K562 (cell line): ENCODE measurements around the gene DDX51. TPM values are rescaled to one million over a fixed set of nuclear protein-coding genes. Genes with fewer than 3 reads are reported as not detected.

Experiments
- ATAC-seq: fragments of 200-7000 bp; cut with Tn5 transposase; 3 replicates; pipeline ENCODE4 v1.9.1; 2020; ENCODE audit warnings: moderate library complexity
- BruUV-seq: library from RNA; stranded (reverse); fragments of 400-500 nt; replicated peaks from 2 replicates; lab custom pipeline; 2021; lab: Mats Ljungman, UMichigan
- CTCF ChIA-PET: fragments of 300-600 bp; formaldehyde crosslinking; extraction: SDS; loops from one replicate; lab custom pipeline; 2021; ENCODE audit warnings: low intra/inter-chr PET ratio; lab: Yijun Ruan, JAX
- POLR2A ChIA-PET: fragments of 300-600, 350-650 bp; sonication (Branson Sonifier 250); formaldehyde crosslinking; extraction: SDS; loops from one replicate; lab custom pipeline; 2021; ENCODE audit warnings: antibody characterized with exemption, inconsistent platforms; lab: Yijun Ruan, JAX
- DNase-seq, 4 experiments: peaks; one replicate each; pipeline versions ENCODE4 v3.0.0 to v3.0.0-alpha.2; 2011 to 2018; ENCODE audit warnings: low spot score in 3 of 4, mixed read lengths in 3 of 4; ENCODE audit errors: extremely low read depth in 1 of 4
- FAIRE-seq: peaks from 2 replicates; lab custom pipeline; 2011; peaks lifted over from hg19 to GRCh38; lab: Jason Lieb, UNC
- H2AFZ ChIP-seq: 2 replicates; pipeline ENCODE4 v1.6.0; 2011; ENCODE audit warnings: low read depth, low read length, control low read depth, inconsistent platforms
- H3K27ac ChIP-seq: fragments of 200-600 bp; 3 replicates; pipeline ENCODE4 v1.8.0; 2011; ENCODE audit warnings: low read depth, mild to moderate bottlenecking, control low read depth, inconsistent platforms, low read length, moderate library complexity, mixed read lengths; ENCODE audit errors: extremely low read depth
- H3K27me3 ChIP-seq, 2 experiments: fragments of 300-600 bp in 1 of 2; 2 replicates in 1 of 2; 3 replicates in 1 of 2; pipeline versions ENCODE4 v1.6.0 to v1.8.0; 2011; ENCODE audit warnings: inconsistent platforms in 2 of 2, low read length in 2 of 2, mild to moderate bottlenecking in 1 of 2, mixed read lengths in 1 of 2, moderate library complexity in 1 of 2; ENCODE audit not compliant: control insufficient read depth in 2 of 2, insufficient read depth in 2 of 2
- H3K36me3 ChIP-seq: fragments of 300-600 bp; 3 replicates; pipeline ENCODE4 v1.8.0; 2011; ENCODE audit warnings: mild to moderate bottlenecking, low read length, inconsistent platforms; ENCODE audit not compliant: control insufficient read depth, insufficient read depth
- H3K4me1 ChIP-seq, 2 experiments: fragments of 200-600 bp in 1 of 2; replicated peaks in 1 of 2; 2 replicates in 1 of 2; 3 replicates in 1 of 2; pipeline versions ENCODE4 v1.5.1 to v1.8.0; 2011; ENCODE audit warnings: inconsistent platforms in 2 of 2, low read length in 2 of 2, mild to moderate bottlenecking in 1 of 2, mixed read lengths in 1 of 2, moderate library complexity in 1 of 2; ENCODE audit not compliant: control insufficient read depth in 2 of 2, insufficient read depth in 2 of 2
- H3K4me2 ChIP-seq: 2 replicates; pipeline ENCODE4 v1.6.1; 2011; ENCODE audit warnings: low read length, control low read depth, inconsistent platforms, mixed read lengths; ENCODE audit not compliant: insufficient read depth
- H3K4me3 ChIP-seq: fragments of 200-600 bp; sonication (generic), shearing (Covaris generic); 2 replicates; pipeline ENCODE4 v1.5.1; 2016; ENCODE audit warnings: control low read depth, inconsistent platforms
- H3K79me2 ChIP-seq: fragments of 200-600 bp; 3 replicates; pipeline ENCODE4 v1.8.0; 2011; ENCODE audit warnings: low read length, inconsistent platforms; ENCODE audit not compliant: control insufficient read depth, insufficient read depth
- H3K9ac ChIP-seq, 2 experiments: 2 replicates each; pipeline versions ENCODE4 v1.6.0 to v1.6.1; 2011; ENCODE audit warnings: low read depth in 2 of 2, low read length in 2 of 2, control low read depth in 1 of 2, inconsistent platforms in 1 of 2, mild to moderate bottlenecking in 1 of 2, mixed read lengths in 1 of 2; ENCODE audit not compliant: insufficient read depth in 1 of 2
- H3K9me1 ChIP-seq: one replicate; pipeline ENCODE4 v1.6.0; 2011; ENCODE audit warnings: inconsistent platforms, mild to moderate bottlenecking, low read length, moderate library complexity; ENCODE audit not compliant: control insufficient read depth, insufficient read depth
- H3K9me3 ChIP-seq: replicated peaks from 2 replicates; pipeline ENCODE4 v1.5.1; 2011; ENCODE audit warnings: low read depth, low read length, inconsistent platforms; ENCODE audit not compliant: control insufficient read depth, insufficient read depth
- H4K20me1 ChIP-seq: replicated peaks from 2 replicates; pipeline ENCODE4 v1.6.1; 2011; ENCODE audit warnings: low read length, inconsistent platforms, mixed read lengths; ENCODE audit not compliant: control insufficient read depth, insufficient read depth
- AFF4 ChIP-seq: sonication (generic); formaldehyde crosslinking; IDR thresholded peaks from 2 replicates; pipeline ENCODE4 v1.8.0; 2023; ENCODE audit warnings: mild to moderate bottlenecking, missing genetic modification reagents
- ESRRA ChIP-seq: fragments of 450-650 bp; IDR thresholded peaks from 2 replicates; pipeline ENCODE4 v1.6.1; 2014; ENCODE audit warnings: low read depth, mild to moderate bottlenecking, moderate library complexity, borderline replicate concordance
- MCM3 ChIP-seq: fragments of 450-650 bp; IDR thresholded peaks from 2 replicates; pipeline ENCODE4 v1.6.1; 2016
- MYC ChIP-seq, 2 experiments: fragments of 250-450 bp in 1 of 2; sonication (Bioruptor Pico) in 1 of 2; IDR thresholded peaks; 2 replicates each; pipeline versions ENCODE4 v1.5.1 to v1.6.1; 2012 to 2021; ENCODE audit warnings: low read depth in 2 of 2, borderline replicate concordance in 1 of 2, improper control_type of control experiment in 1 of 2, low read length in 1 of 2, mild to moderate bottlenecking in 1 of 2, moderate library complexity in 1 of 2
- NR1H2 ChIP-seq: sonication (generic); formaldehyde crosslinking; IDR thresholded peaks from 2 replicates; pipeline ENCODE4 v1.4.0; 2020; ENCODE audit warnings: mild to moderate bottlenecking, missing genetic modification reagents
- PCBP2 ChIP-seq: fragments of 200-400 bp; formaldehyde crosslinking; IDR thresholded peaks from 2 replicates; pipeline ENCODE4 v1.6.1; 2018; ENCODE audit warnings: low read length, low read depth, mild to moderate bottlenecking, moderate library complexity; ENCODE audit not compliant: poor library complexity, severe bottlenecking
- TFAM ChIP-seq: fragments of 250-450 bp; sonication (Bioruptor Pico); conservative IDR thresholded peaks from 2 replicates; pipeline ENCODE4 v1.5.0; 2021; ENCODE audit warnings: mild to moderate bottlenecking, moderate library complexity
- YY1 ChIP-seq, 3 experiments: IDR thresholded peaks; 2 replicates each; pipeline ENCODE4 v1.6.1; 2011; ENCODE audit warnings: low read length in 2 of 3, mild to moderate bottlenecking in 2 of 3, moderate library complexity in 2 of 3, borderline replicate concordance in 1 of 3, control low read depth in 1 of 3, low read depth in 1 of 3; ENCODE audit not compliant: insufficient read depth in 3 of 3, insufficient replicate concordance in 2 of 3, control insufficient read depth in 1 of 3, insufficient read length in 1 of 3; ENCODE audit errors: extremely low read depth in 1 of 3
- ZNF449 ChIP-seq: fragments of 250-450 bp; sonication (Bioruptor Pico); IDR thresholded peaks from 2 replicates; pipeline ENCODE4 v1.8.0; 2022; ENCODE audit warnings: moderate library complexity, mild to moderate bottlenecking, inconsistent platforms
- ZNF518B ChIP-seq: fragments of 250-450 bp; sonication (Bioruptor Pico); IDR thresholded peaks from 2 replicates; pipeline ENCODE4 v1.5.0; 2021; ENCODE audit warnings: mild to moderate bottlenecking, moderate library complexity
- WGBS: fragments of 100-300 bp; shearing (Covaris generic); methylation state at CpG from one replicate; pipeline ENCODE4 v1.1.6; 2016; ENCODE audit warnings: low coverage, mixed read lengths; ENCODE audit not compliant: insufficient coverage; ENCODE audit errors: missing lambda C conversion rate; 5-methylcytosine and 5-hydroxymethylcytosine counted together
- in situ Hi-C: fragments of 300-500 bp; cut with MboI; formaldehyde crosslinking; loops from 4 replicates; pipeline ENCODE4 v1.15.0; 2018; ENCODE audit warnings: inconsistent platforms, mixed read lengths
- intact Hi-C: fragments of 100-400 bp; cut with micrococcal nuclease; formaldehyde crosslinking; loops from 2 replicates; pipeline ENCODE4 v1.14.2; 2022
- polyA plus RNA-seq, 8 experiments: library from polyadenylated mRNA; depleted of rRNA in 4 of 8; stranded (reverse) in 5 of 8; unstranded in 3 of 8; fragments of >200 nt; fragmentation: Nextera tagmentation in 2 of 8; fragmentation: Illumina TruSeq in 1 of 8; extraction: Ambion mirVana in 2 of 8; extraction: Trizol in 1 of 8; gene quantifications; 2 replicates each; pipeline versions ENCODE4 v1.2.1 to v1.2.3, GENCODE V29; 2011 to 2014; ENCODE audit warnings: inconsistent platforms in 1 of 8, missing spikeins in 1 of 8
- total RNA-seq, 7 experiments: library from RNA; depleted of rRNA in 6 of 7; stranded (reverse); fragments of >200 nt in 6 of 7; fragmentation: Illumina TruSeq in 2 of 7; extraction: Trizol in 2 of 7; gene quantifications; 2 replicates each; pipeline versions ENCODE4 v1.2.1 to v1.2.3, GENCODE V29; 2011 to 2021; ENCODE audit warnings: low replicate concordance in 1 of 7

Gene DDX51
- total and polyA plus RNA-seq, 9 of the 15 experiments (the other 6 are each of a cell fraction or from before 2014, with no cell fraction given), result 1.1 to 35.9 (median 12.4) TPM

- Histone ChIP-seq H3K27ac (no peak overlapping the region), H2AFZ (no peak overlapping the region), H3K4me3 (no peak overlapping the region), H3K9me3 (no peaks in the 10 kb centered on the region), H3K9ac (no peak overlapping the region), H3K36me3 (peaks cover 2% of the 10 kb centered on the region; the same call in 2 of the 3 replicates), H3K9me1 (no peaks in the 10 kb centered on the region), H3K4me2 (no peak overlapping the region), H4K20me1 (no peaks in the 10 kb centered on the region), H3K27me3 (no peaks in the 10 kb centered on the region), H3K79me2 (no peaks in the 10 kb centered on the region), H3K4me1 (peaks cover 0 to 43% of the 10 kb centered on the region in 2 experiments; a peak in 4 of 5 replicates)
- DNase-seq, result no peak
- in situ Hi-C loops (no loop called here), intact Hi-C loops (no loop called here)
- FAIRE-seq, result no peak
- ChIA-PET CTCF (no interaction called here), POLR2A (interaction anchor here (0.6 to 0.7 kb wide), 2 partner anchors 192 to 413 kb away, joined by 3 to 4 read pairs; no protein-coding TSS in a partner anchor)
- TF ChIP-seq PCBP2, result no peak
- TF ChIP-seq ESRRA, result no peak
- no peak for TF ChIP-seq TFAM (CRISPR knock-in tag)
- no peak for TF ChIP-seq MCM3
- TF ChIP-seq ZNF518B (CRISPR knock-in tag), result no peak
- TF ChIP-seq NR1H2 (CRISPR knock-in tag), result no peak
- TF ChIP-seq MYC (IDR thresholded peaks at IDR 0.05; ENCODE audit: low read depth, low read length), result no peak
- TF ChIP-seq MYC (CRISPR knock-in tag; IDR thresholded peaks at IDR 0.05; ENCODE audit: borderline replicate concordance, low read depth), result no peak
- TF ChIP-seq ZNF449, result no peak
- no peak for TF ChIP-seq AFF4 (CRISPR knock-in tag)
- no peak for TF ChIP-seq YY1 (IDR thresholded peaks at IDR 0.05; ENCODE audit: borderline replicate concordance in 1 of 3, control insufficient read depth in 1 of 3, extremely low read depth in 1 of 3, insufficient read depth in 3 of 3, insufficient read length in 1 of 3, insufficient replicate concordance in 2 of 3, low read depth in 1 of 3, low read length in 2 of 3)
- no peak for ATAC-seq
- no TSS peak for BruUV-seq
- 38% methylated on average over 22 of the region's 26 CpGs for WGBS
Measured at GRCh38 chr12:132163041-132163910, 19.2 kb upstream of the DDX51 start.
